WTC11 (cell line): Measurements from ENCODE around the gene SPIRE2. TPM values are rescaled to one million over a fixed set of nuclear protein-coding genes. Genes with fewer than 3 reads are reported as not detected.

ENCODE experiments used
- ATAC-seq: fragments of 200-7000 bp; cut with Tn5 transposase; 2 replicates; pipeline ENCODE4 v1.10.0; 2021; ENCODE audit warnings: mild to moderate bottlenecking, moderate library complexity
- CTCF ChIA-PET: fragments of 300-600 bp; sonication (Branson Sonifier 250); formaldehyde crosslinking; loops from one replicate; lab custom pipeline; 2021; ENCODE audit warnings: antibody characterized with exemption; lab: Charles Lee
- POLR2A ChIA-PET: fragments of 350-600 bp; sonication (Branson Sonifier 250); formaldehyde crosslinking; loops from one replicate; lab custom pipeline; 2021; ENCODE audit warnings: antibody characterized with exemption; lab: Charles Lee
- DNase-seq: peaks from one replicate; pipeline ENCODE4 v3.0.0; 2021; ENCODE audit warnings: low spot score
- H3K27ac Mint-ChIP-seq: 2 replicates; pipeline ENCODE4 v1.8.0; 2021; ENCODE audit warnings: mixed read lengths
- H3K27me3 Mint-ChIP-seq: 2 replicates; pipeline ENCODE4 v1.8.0; 2021; ENCODE audit warnings: low read depth, mild to moderate bottlenecking, moderate library complexity, mixed read lengths
- H3K36me3 Mint-ChIP-seq: 2 replicates; pipeline ENCODE4 v1.8.0; 2021; ENCODE audit warnings: mixed read lengths
- H3K4me1 Mint-ChIP-seq: 2 replicates; pipeline ENCODE4 v1.8.0; 2022; ENCODE audit warnings: mixed read lengths
- H3K4me3 Mint-ChIP-seq: 2 replicates; pipeline ENCODE4 v1.8.0; 2021; ENCODE audit warnings: mild to moderate bottlenecking, moderate library complexity, mixed read lengths
- H3K9me3 Mint-ChIP-seq: 2 replicates; pipeline ENCODE4 v1.8.0; 2021; ENCODE audit warnings: mixed read lengths
- E2F1 ChIP-seq: sonication (generic); formaldehyde crosslinking; IDR thresholded peaks from 2 replicates; pipeline ENCODE4 v1.8.0; 2022; ENCODE audit warnings: mild to moderate bottlenecking, missing genetic modification reagents
- ERG ChIP-seq: fragments of 250-450 bp; sonication (Bioruptor Pico); IDR thresholded peaks from 2 replicates; pipeline ENCODE4 v1.8.0; 2021; ENCODE audit warnings: mild to moderate bottlenecking
- GABPB1 ChIP-seq: sonication (generic); formaldehyde crosslinking; IDR thresholded peaks from 2 replicates; pipeline ENCODE4 v1.8.1; 2023; ENCODE audit warnings: mild to moderate bottlenecking, missing genetic modification reagents
- NFYB ChIP-seq: sonication (generic); formaldehyde crosslinking; conservative IDR thresholded peaks from 2 replicates; pipeline ENCODE4 v1.8.0; 2022; ENCODE audit warnings: low read depth, missing genetic modification reagents
- PRRX2 ChIP-seq: fragments of 250-450 bp; sonication (Bioruptor Pico); IDR thresholded peaks from 2 replicates; pipeline ENCODE4 v1.8.0; 2021; ENCODE audit warnings: mild to moderate bottlenecking
- SMAD3 ChIP-seq: sonication (generic); formaldehyde crosslinking; IDR thresholded peaks from 2 replicates; pipeline ENCODE4 v1.8.0; 2022; ENCODE audit warnings: missing genetic modification reagents, mild to moderate bottlenecking, borderline replicate concordance
- SP1 ChIP-seq: sonication (generic); formaldehyde crosslinking; conservative IDR thresholded peaks from 2 replicates; pipeline ENCODE4 v1.8.1; 2022; ENCODE audit warnings: missing genetic modification reagents
- STAT6 ChIP-seq: sonication (generic); formaldehyde crosslinking; conservative IDR thresholded peaks from 2 replicates; pipeline ENCODE4 v1.8.1; 2023; ENCODE audit warnings: mild to moderate bottlenecking, low read depth, missing genetic modification reagents, moderate library complexity
- TEAD1 ChIP-seq: sonication (generic); formaldehyde crosslinking; IDR thresholded peaks from 2 replicates; pipeline ENCODE4 v1.8.0; 2022; ENCODE audit warnings: mild to moderate bottlenecking, missing genetic modification reagents
- ZNF138 ChIP-seq: sonication (generic); formaldehyde crosslinking; conservative IDR thresholded peaks from 2 replicates; pipeline ENCODE4 v1.8.1; 2022; ENCODE audit warnings: mild to moderate bottlenecking, moderate library complexity, missing genetic modification reagents
- ZNF232 ChIP-seq: sonication (generic); formaldehyde crosslinking; IDR thresholded peaks from 2 replicates; pipeline ENCODE4 v1.8.0; 2022; ENCODE audit warnings: mild to moderate bottlenecking, missing genetic modification reagents
- ZNF532 ChIP-seq: fragments of 250-450 bp; sonication (Bioruptor Pico); IDR thresholded peaks from 2 replicates; pipeline ENCODE4 v1.9.0; 2021; ENCODE audit warnings: mild to moderate bottlenecking, borderline replicate concordance
- total RNA-seq: library from RNA; stranded (reverse); gene quantifications from 3 replicates; pipeline ENCODE4 v1.2.3, GENCODE V29; 2021
- TF ChIP-seq, protein P1 (sequence below): sonication (generic); formaldehyde crosslinking; IDR thresholded peaks from 2 replicates; pipeline ENCODE4 v1.8.1; 2023; ENCODE audit warnings: mild to moderate bottlenecking, missing genetic modification reagents, moderate library complexity

The SPIRE2 gene
- total RNA-seq, 1 experiment from 2014 or later: 19.7 TPM

DNA sequence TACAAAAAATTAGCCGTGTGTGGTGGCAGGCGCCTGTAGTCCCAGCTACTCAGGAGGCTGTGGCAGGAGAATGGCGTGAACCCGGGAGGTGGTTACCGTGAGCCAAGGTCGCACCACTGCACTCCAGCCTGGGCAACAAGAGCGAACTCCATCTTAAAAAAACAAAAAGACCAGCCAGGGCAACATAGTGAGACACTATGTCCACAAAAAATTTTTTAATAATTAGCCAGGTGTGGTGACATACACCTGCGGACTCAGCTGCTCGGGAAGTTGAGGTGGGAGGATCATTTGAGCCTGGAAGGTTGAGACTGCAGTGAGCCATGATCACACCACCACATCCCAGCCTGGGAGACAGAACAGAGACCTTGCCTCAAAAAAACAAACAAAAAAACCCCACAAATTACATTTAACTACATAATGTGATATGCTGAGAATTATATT lies 40.9 kb upstream of the SPIRE2 start:
- H3K27ac Mint-ChIP-seq: no peak overlapping the region
- H3K4me3 Mint-ChIP-seq: no peak overlapping the region
- no peak for ATAC-seq
- POLR2A ChIA-PET: no interaction called here
- no peaks in the 10 kb centered on the region for H3K9me3 Mint-ChIP-seq
- H3K36me3 Mint-ChIP-seq: peaks cover 76% of the 10 kb centered on the region
- CTCF ChIA-PET: no interaction called here
- DNase-seq: no peak
- H3K4me1 Mint-ChIP-seq: no peaks in the 10 kb centered on the region
- no peak for TF ChIP-seq SMAD3
- TF ChIP-seq ZNF232 (CRISPR knock-in tag): no peak
- TF ChIP-seq TEAD1: no peak
- TF ChIP-seq ERG (CRISPR knock-in tag): no peak
- no peak for TF ChIP-seq SP1
- no peak for TF ChIP-seq ZNF532 (CRISPR knock-in tag)
- no peak for TF ChIP-seq STAT6 (CRISPR knock-in tag)
- TF ChIP-seq, protein P1, sequence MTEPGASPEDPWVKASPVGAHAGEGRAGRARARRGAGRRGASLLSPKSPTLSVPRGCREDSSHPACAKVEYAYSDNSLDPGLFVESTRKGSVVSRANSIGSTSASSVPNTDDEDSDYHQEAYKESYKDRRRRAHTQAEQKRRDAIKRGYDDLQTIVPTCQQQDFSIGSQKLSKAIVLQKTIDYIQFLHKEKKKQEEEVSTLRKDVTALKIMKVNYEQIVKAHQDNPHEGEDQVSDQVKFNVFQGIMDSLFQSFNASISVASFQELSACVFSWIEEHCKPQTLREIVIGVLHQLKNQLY: no peak
- no peak for TF ChIP-seq NFYB
- TF ChIP-seq ZNF138 (CRISPR knock-in tag): no peak
- no peak for TF ChIP-seq GABPB1 (CRISPR knock-in tag)
- no peak for TF ChIP-seq E2F1 (CRISPR knock-in tag)
- no peaks in the 10 kb centered on the region for H3K27me3 Mint-ChIP-seq

DNA sequence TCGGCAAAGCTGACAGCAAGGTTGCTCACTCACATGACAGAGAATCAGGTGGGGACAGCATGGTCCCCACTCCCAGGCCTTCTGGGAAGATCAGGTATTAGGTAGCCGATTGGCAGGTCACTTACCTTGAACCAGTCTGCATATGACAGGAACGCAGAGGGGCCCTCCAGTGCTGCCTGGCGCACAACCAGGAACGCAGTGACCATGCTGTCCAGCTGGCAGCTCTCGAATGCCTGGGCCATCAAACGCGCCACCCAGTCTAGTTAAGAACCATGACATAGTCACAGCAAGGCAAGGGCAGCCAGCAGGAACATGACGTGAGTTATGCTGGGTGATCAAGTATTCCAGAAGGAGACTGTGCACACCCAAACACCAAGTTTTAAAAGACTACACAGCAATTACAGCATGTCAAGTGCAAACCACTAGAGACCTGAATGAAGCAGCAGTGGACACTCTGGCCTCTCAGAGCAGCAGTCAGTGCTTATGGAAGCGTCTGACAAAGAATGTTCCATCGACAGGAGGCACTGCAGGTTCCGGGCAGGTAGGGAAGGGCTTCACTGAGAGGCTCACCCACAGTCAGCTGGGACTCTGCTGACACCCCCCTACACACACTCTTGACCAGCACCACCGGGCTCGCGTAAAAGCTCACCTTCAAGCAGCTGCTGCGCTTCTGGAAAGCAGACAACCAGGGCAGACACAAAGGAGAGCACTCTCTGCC lies 36.8 kb upstream of the SPIRE2 start:
- CTCF ChIA-PET: interaction anchor here (0.8 to 0.9 kb wide), 2 partner anchors 10 to 69 kb away, joined by 3 to 4 read pairs; no protein-coding TSS in a partner anchor
- TF ChIP-seq PRRX2 (CRISPR knock-in tag): no peak
- Mint-ChIP-seq H3K27ac (no peak overlapping the region), H3K27me3 (no peaks in the 10 kb centered on the region), H3K9me3 (no peaks in the 10 kb centered on the region), H3K4me3 (no peak overlapping the region), H3K36me3 (peaks cover 68% of the 10 kb centered on the region), H3K4me1 (no peaks in the 10 kb centered on the region)
- no peak for ATAC-seq
- POLR2A ChIA-PET: no interaction called here
- no peak for DNase-seq
